Endothelial cell of hepatic sinusoid (primary cell): Measurements from ENCODE around the gene NEUROD2.

Source experiments
- in situ Hi-C: cut with HindIII; loops from 2 replicates; pipeline ENCODE4 v1.10.0; 2017; ENCODE audit warnings: low sequenced_read_pairs

NEUROD2 gene

GRCh38 chr17:39621523-39622379 is 14.0 kb upstream of the NEUROD2 start:
- in situ Hi-C loops = no loop called here

DNA sequence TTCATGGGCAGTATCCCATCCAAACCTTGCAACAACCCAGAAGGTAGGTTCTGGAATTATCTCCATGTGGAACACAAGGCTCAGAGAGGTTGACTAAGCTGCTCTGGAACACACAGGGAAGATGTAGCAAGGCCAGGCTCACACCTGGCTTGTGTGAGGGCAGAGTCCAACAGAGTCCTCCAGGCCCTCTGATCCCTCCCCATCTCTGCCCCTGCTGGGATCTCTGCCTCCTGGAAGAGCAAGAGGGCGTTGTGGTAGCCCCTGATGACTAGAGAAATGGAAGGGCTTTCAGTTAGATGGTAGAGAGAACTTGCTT is 12.0 kb upstream of the NEUROD2 start:
- in situ Hi-C loops = loop anchor here (10.0 kb wide), 1 partner anchor 55 kb away; no protein-coding TSS in a partner anchor

GRCh38 chr17:39618956-39619785 is 11.5 kb upstream of the NEUROD2 start:
- in situ Hi-C loops = loop anchor here (10.0 kb wide), 1 partner anchor 56 kb away; no protein-coding TSS in a partner anchor

DNA sequence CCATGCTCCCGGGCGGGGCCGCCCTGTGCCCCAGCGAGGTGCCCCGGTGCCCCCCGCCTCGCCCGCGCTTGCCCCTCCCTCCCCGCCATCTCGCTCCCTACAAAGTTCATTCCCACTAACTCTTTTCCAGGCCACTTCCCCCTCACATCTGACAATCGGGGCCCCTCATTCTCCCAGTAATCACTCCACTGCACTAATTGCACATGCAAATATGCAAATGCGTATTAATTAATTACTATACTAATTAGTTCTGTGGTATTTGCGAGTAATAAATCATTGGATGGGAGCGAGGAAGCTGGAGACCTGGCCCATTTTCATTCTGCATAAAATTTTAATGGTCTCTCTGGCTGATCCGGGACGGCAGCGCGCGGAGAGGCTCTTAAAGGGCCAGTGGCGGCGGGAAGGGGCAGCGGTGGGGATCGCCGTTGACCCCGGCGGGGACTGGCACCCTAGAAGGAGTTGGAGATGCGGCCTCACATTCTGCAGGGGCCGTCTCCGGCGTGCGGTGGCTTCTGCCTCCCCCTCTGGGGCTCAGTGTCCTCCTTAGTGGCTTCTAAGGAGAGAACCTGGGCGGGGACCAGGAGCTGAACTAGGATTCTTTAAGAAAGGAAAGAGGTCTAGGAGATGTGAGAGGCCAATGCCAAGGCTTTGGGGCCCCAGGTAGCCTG is 10.7 kb upstream of the NEUROD2 start:
- in situ Hi-C loops = loop anchor here (10.0 kb wide), 1 partner anchor 56 kb away; no protein-coding TSS in a partner anchor

- in situ Hi-C loops = loop anchor here (10.0 kb wide), 1 partner anchor 57 kb away; no protein-coding TSS in a partner anchor
Observed at GRCh38 chr17:39617446-39618245, 9.9 kb upstream of the NEUROD2 start.

DNA sequence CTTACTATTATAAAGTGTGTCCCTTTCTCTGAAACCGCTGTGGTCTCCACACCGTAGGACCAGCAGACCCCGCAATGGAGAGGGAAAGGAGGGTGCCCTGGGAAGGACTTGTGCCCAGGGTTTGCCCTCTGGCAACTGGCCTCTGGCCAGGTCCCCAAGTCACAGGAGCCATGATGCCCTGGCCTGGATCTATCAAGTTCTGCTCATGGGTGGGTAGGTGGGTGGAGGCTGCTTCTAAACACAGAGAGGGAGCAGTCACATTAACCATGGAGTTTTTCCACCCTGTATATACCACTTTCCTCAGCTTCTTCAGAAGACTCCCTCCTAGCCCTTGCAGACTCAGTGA is 9.4 kb upstream of the NEUROD2 start:
- in situ Hi-C loops = loop anchor here (10.0 kb wide), 1 partner anchor 58 kb away; no protein-coding TSS in a partner anchor

GRCh38 chr17:39615434-39615833 is 7.7 kb upstream of the NEUROD2 start:
- in situ Hi-C loops = loop anchor here (10.0 kb wide), 1 partner anchor 59 kb away; no protein-coding TSS in a partner anchor

DNA sequence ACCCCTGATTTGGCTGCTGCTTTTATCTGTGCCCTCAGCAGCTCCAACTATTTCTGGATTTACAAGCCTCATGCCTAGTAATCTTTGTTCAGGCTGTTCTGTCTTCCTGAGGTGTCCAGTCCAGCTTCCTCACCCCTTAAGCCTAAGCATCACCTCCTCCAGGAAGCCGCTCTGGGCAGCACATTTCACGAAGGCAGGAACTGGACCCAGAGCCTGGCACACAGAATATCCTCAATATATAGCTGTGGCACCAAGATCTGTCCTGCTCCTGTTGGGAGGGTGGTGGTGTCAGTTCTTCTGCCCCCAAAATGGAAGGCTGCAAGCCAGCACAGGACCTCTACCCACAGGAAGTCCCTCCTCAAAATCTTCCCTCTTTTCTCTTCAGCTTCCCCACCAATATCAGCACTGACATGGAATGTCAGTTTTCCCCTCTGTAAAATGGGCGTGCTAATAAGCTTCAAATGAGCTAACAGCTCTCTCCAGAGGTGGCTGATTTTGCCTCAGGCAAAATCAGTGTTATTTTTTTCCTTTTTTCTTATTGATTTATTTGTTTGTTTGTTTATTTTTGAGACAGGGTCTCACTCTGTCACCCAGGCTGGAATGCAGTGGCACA is 6.9 kb upstream of the NEUROD2 start:
- in situ Hi-C loops = loop anchor here (10.0 kb wide), 1 partner anchor 60 kb away; no protein-coding TSS in a partner anchor

GRCh38 chr17:39612935-39613464 is 5.3 kb upstream of the NEUROD2 start:
- in situ Hi-C loops = loop anchor here (10.0 kb wide), 1 partner anchor 62 kb away; no protein-coding TSS in a partner anchor

- in situ Hi-C loops = loop anchor here (10.0 kb wide), 1 partner anchor 62 kb away; no protein-coding TSS in a partner anchor
Observed at GRCh38 chr17:39612291-39612894, 4.7 kb upstream of the NEUROD2 start.

- in situ Hi-C loops = loop anchor here (10.0 kb wide), 1 partner anchor 63 kb away; no protein-coding TSS in a partner anchor
Observed at GRCh38 chr17:39611401-39612112, 3.8 kb upstream of the NEUROD2 start.

DNA sequence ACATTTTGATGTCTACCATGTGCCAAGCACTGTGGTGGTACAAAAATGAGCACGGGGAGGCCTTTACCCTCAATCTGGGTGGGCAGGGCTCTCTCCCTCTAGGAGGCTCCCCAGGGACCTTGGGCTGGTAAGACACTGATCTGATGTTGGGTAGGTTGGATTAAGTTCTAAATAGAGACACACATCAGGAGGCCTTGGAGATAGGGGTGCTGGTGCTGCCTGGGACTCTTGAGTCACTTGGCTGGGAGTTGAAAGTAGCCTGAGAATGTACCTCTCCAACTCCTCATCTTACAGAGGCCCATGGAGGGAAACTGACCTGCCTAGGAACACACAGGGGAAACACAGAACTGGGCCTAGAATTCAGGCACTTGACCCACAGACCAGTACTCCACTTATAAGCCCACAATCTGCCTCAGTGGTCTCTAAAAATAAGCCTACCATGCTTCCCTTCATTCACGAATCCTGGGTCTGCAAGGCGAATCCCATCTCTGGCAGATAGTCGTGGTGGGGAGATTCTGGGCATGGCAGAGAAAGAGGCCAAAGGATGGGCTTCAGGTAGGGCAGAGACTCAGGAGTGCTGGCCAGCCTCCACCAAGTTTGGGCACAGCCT is 1.8 kb upstream of the NEUROD2 start:
- in situ Hi-C loops = loop anchor here (10.0 kb wide), 1 partner anchor 65 kb away; no protein-coding TSS in a partner anchor

GRCh38 chr17:39608142-39608981 is 642 bp upstream of the NEUROD2 start:
- in situ Hi-C loops = no loop called here

DNA sequence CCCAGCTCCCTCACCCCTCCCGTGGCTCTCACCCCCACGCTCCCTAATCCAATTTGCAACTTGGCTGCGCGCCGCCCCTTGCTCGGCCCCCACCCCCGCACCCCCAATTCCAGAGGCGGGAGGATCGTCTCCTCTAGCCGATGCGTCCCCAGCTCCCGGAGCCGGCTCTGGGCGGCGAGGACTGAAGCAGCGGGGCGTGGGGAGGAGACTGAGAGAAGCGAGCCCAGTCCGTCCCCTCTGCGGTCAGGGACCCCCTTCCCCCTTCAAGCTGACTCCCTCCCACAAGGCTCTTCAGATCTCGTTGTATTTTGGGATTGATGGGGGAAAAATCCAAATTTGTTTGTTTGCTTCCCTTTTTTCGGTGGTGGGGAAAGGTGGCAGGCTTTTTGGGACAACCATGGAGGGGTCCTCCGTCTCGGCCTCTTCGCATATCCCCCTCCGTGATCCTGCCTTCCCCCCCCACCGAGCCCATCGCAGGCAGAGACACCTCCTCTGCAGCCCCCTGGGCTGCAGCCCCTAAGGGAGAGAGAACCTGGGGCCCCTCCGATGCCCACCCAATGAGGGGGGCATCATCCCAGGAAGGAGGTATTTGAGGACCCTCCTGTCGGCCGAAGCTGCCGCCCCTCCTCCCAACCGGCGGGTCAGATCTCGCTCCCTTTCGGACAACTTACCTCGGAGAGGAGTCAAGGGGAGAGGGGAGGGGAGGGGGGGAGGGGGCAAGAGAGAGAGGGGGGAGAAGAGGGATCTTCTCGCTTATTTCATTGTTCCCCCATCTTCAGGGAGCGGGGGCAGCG is 466 bp downstream of the NEUROD2 start:
- in situ Hi-C loops = no loop called here

DNA sequence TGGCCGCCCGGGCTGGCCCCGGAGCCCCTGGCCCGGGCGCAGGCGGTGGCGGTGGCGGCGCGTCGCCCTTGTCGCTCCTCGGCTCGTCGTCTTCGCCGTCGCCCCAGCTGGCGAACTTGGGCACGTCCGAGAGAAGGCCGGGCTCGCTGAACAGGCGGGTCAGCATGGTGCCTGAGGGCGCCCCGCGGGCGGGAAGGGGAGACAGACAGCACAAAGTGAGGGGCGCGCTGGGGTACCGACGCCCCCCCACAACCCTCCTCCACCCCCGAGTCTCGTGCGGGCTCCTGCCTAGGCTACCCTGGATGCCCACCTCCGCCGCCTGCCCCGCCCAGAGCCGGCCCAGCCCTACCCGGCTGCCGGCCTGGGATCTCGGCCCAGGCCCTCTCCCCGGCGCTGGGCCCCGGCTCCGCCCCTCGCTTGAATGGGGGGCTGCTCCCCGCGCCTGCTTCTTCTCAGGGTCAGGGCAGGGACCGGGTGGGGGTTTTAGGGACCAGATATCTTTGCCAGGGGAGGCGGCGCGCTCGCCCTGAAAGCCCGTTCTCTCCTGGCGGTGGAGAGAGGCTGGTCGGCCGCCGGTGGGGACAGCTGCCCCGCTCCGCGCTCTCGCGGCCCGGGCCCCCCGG is 1.2 kb downstream of the NEUROD2 start:
- in situ Hi-C loops = no loop called here
